Measurements from ENCODE around the gene CDH13.

Gene CDH13

GRCh38 chr16:82876951-82877350 lies 250.2 kb downstream of the CDH13 start:
- TF ChIP-seq FOXP2 (optimal IDR thresholded peaks at IDR 0.05; ENCODE audit: borderline replicate concordance, extremely low read depth, extremely low read length, insufficient read depth) (no peak), POLR2AphosphoS5 (IDR thresholded peaks at IDR 0.05; ENCODE audit: low read depth, low read length) (no peak)
- TF ChIP-seq, protein P1, sequence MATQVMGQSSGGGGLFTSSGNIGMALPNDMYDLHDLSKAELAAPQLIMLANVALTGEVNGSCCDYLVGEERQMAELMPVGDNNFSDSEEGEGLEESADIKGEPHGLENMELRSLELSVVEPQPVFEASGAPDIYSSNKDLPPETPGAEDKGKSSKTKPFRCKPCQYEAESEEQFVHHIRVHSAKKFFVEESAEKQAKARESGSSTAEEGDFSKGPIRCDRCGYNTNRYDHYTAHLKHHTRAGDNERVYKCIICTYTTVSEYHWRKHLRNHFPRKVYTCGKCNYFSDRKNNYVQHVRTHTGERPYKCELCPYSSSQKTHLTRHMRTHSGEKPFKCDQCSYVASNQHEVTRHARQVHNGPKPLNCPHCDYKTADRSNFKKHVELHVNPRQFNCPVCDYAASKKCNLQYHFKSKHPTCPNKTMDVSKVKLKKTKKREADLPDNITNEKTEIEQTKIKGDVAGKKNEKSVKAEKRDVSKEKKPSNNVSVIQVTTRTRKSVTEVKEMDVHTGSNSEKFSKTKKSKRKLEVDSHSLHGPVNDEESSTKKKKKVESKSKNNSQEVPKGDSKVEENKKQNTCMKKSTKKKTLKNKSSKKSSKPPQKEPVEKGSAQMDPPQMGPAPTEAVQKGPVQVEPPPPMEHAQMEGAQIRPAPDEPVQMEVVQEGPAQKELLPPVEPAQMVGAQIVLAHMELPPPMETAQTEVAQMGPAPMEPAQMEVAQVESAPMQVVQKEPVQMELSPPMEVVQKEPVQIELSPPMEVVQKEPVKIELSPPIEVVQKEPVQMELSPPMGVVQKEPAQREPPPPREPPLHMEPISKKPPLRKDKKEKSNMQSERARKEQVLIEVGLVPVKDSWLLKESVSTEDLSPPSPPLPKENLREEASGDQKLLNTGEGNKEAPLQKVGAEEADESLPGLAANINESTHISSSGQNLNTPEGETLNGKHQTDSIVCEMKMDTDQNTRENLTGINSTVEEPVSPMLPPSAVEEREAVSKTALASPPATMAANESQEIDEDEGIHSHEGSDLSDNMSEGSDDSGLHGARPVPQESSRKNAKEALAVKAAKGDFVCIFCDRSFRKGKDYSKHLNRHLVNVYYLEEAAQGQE (IDR thresholded peaks at IDR 0.05; ENCODE audit: insufficient read depth in 1 of 2, low read depth in 2 of 2, low read length in 2 of 2), result no peak

- TF ChIP-seq FOXP2 (optimal IDR thresholded peaks at IDR 0.05; ENCODE audit: borderline replicate concordance, extremely low read depth, extremely low read length, insufficient read depth) (no peak), POLR2AphosphoS5 (IDR thresholded peaks at IDR 0.05; ENCODE audit: low read depth, low read length) (no peak), TAF1 (IDR thresholded peaks at IDR 0.05; ENCODE audit: borderline replicate concordance, insufficient read depth, low read length) (no peak), SIN3A (IDR thresholded peaks at IDR 0.05; ENCODE audit: borderline replicate concordance, insufficient read depth, low read length) (no peak)
- TF ChIP-seq, protein P1 (IDR thresholded peaks at IDR 0.05; ENCODE audit: insufficient read depth in 1 of 2, low read depth in 2 of 2, low read length in 2 of 2), result no peak
Measured at GRCh38 chr16:82878466-82878865, 251.7 kb downstream of the CDH13 start.

DNA sequence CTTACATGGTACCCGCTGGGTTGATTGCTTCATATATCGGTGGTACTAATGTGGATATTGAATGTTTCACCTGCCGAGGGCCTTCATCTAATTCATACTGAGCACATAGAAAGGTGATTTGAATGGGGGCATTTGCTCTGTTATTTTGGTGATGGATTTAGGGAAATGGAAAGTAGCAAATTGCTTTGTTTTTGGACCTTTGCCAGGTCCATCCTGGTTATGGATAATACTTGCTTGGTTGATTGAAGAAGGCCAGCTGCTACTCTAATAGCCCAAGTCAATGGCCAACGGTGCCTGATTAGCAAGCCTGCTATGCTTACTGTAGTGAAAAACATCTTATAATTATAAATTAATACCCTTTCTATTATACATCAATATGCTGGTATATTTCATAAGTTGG lies 253.6 kb downstream of the CDH13 start:
- TF ChIP-seq POLR2AphosphoS5 (IDR thresholded peaks at IDR 0.05; ENCODE audit: low read depth, low read length) (no peak), TAF1 (IDR thresholded peaks at IDR 0.05; ENCODE audit: borderline replicate concordance, insufficient read depth, low read length) (no peak), SIN3A (IDR thresholded peaks at IDR 0.05; ENCODE audit: borderline replicate concordance, insufficient read depth, low read length) (no peak), FOXP2 (optimal IDR thresholded peaks at IDR 0.05; ENCODE audit: borderline replicate concordance, extremely low read depth, extremely low read length, insufficient read depth) (no peak)
- TF ChIP-seq, protein P1 (IDR thresholded peaks at IDR 0.05; ENCODE audit: insufficient read depth in 1 of 2, low read depth in 2 of 2, low read length in 2 of 2), result no peak

- TF ChIP-seq SIN3A (IDR thresholded peaks at IDR 0.05; ENCODE audit: borderline replicate concordance, insufficient read depth, low read length) (no peak), POLR2AphosphoS5 (IDR thresholded peaks at IDR 0.05; ENCODE audit: low read depth, low read length) (no peak), FOXP2 (optimal IDR thresholded peaks at IDR 0.05; ENCODE audit: borderline replicate concordance, extremely low read depth, extremely low read length, insufficient read depth) (no peak), TAF1 (IDR thresholded peaks at IDR 0.05; ENCODE audit: borderline replicate concordance, insufficient read depth, low read length) (no peak)
- TF ChIP-seq, protein P1 (IDR thresholded peaks at IDR 0.05; ENCODE audit: insufficient read depth in 1 of 2, low read depth in 2 of 2, low read length in 2 of 2), result no peak
Measured at GRCh38 chr16:82881516-82881915, 254.7 kb downstream of the CDH13 start.

- TF ChIP-seq, protein P1 (IDR thresholded peaks at IDR 0.05; ENCODE audit: insufficient read depth in 1 of 2, low read depth in 2 of 2, low read length in 2 of 2), result no peak
- TF ChIP-seq TAF1 (IDR thresholded peaks at IDR 0.05; ENCODE audit: borderline replicate concordance, insufficient read depth, low read length), result no peak
- no peak for TF ChIP-seq POLR2AphosphoS5 (IDR thresholded peaks at IDR 0.05; ENCODE audit: low read depth, low read length)
- no peak for TF ChIP-seq FOXP2 (optimal IDR thresholded peaks at IDR 0.05; ENCODE audit: borderline replicate concordance, extremely low read depth, extremely low read length, insufficient read depth)
- TF ChIP-seq SIN3A (IDR thresholded peaks at IDR 0.05; ENCODE audit: borderline replicate concordance, insufficient read depth, low read length), result no peak
Measured at GRCh38 chr16:82882226-82882625, 255.5 kb downstream of the CDH13 start.
